ENCODE results near the gene AKAP6.

DNA sequence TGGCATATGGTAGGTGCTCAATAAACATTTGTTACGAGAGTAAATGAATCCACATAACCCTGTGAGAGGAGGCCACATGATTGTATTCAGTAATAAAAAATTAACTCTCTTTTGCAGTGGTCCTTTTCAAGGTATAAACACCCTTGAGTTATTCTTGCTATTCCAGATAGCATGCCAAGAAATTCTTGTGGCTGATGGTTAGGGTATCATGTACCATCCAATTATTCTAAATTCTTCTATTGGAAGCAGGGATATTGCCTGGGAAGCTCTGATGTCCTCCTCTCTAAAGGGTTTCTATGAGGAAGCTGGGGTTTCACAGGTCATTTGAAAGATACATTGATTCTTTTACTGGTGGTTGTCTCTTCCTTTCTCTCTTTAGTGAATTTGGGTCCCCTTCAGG is 10.1 kb downstream of the AKAP6 start:
- no peak for TF ChIP-seq CTCF (IDR thresholded peaks at IDR 0.05 in 2 of 3, conservative IDR thresholded peaks at IDR 0.05 in 1 of 3; ENCODE audit: control insufficient read depth in 2 of 3, extremely low read depth in 1 of 3, insufficient read depth in 1 of 3, low read depth in 3 of 3, low read length in 3 of 3)
- TF ChIP-seq RFX5 (IDR thresholded peaks at IDR 0.05; ENCODE audit: low read depth, low read length) = no peak
- no peak for TF ChIP-seq EP300 (IDR thresholded peaks at IDR 0.05; ENCODE audit: borderline replicate concordance in 1 of 2, control insufficient read depth in 1 of 2, low read depth in 2 of 2, low read length in 2 of 2)
- TF ChIP-seq PAX8 (IDR thresholded peaks at IDR 0.05) = no peak
- no peak for TF ChIP-seq SMAD1 (IDR thresholded peaks at IDR 0.05; ENCODE audit: low read depth, partially characterized antibody)
- no peak for TF ChIP-seq MTA2 (IDR thresholded peaks at IDR 0.05; ENCODE audit: low read depth)
- no peak for TF ChIP-seq POLR2A (IDR thresholded peaks at IDR 0.05; ENCODE audit: low read depth, low read length)
